ELR (cell line): Measurements from ENCODE around the gene BOD1L1.

Source experiments
- DNase-seq: peaks from one replicate; pipeline ENCODE4 v3.0.0-alpha.2; 2015; ENCODE audit warnings: low read depth

BOD1L1 gene

GRCh38 chr4:13558881-13559280 is 68.6 kb downstream of the BOD1L1 start:
- peak; percentile 66 for DNase-seq

GRCh38 chr4:13555325-13555724 is 72.2 kb downstream of the BOD1L1 start:
- DNase-seq: no peak

DNA sequence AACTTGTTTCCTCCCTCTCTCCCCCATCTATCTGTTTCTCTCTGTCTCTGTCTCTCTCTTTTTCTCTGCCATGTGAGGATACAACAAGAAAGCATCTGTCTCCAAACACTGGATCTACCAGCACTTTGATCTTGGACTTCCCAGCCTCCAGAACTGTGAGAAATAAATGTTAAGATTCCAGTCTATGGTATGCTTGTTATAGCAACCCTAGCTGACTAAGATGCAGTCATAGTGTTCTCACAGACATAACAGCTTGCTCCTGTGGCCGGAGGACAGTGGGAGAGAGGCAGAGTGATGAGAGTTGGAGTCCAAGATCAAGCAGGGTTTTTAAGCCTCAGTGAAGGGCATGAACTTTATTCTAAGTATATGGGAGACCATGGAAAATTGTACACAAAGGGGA is 74.4 kb downstream of the BOD1L1 start:
- DNase-seq: peak; percentile 39

- DNase-seq: peak; percentile 83
Measured at GRCh38 chr4:13548984-13549546, 78.5 kb downstream of the BOD1L1 start.

DNA sequence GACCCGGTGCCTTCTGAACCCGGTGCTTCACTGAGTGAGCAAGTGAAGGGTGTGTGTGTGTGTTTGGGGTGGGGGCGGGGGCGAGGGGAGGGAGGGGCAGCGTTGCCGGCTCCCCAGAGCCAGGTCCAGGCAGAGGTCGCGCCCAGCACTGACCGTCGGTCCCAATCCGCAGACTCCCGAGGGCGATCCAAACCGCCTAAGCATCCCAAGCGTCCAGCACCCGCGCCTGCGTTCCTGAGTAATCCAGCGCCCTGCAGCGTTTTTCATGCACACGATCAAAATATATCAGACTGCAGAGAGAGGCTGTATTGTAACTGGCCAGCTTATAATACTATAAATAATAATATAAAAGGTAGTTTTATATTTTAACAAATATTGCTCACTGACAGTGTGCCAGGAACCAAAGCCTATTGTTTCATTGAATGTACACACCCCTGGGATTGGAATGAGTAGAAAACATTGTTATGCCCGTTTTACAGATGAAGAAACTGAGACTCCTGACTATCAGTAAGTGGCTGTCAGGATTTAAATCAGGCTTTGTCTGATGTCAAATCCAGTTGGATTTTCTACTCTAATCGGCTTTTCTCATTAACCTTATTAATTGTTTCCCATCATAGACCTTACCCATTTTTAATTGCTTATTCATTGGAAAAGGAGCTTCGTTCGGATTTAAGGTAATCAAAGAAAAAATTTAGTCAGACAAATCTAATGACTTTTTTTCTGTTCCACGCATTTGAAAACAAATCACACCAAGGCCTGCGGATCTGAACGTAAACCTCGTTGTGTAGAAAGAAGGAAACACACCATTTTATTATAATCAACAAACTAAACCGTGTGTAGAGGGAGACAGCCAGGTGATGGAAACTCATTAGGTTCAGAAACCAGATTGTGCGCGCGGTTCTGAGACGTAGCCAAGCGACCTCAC is 79.2 kb downstream of the BOD1L1 start:
- DNase-seq: peak; percentile 59

DNA sequence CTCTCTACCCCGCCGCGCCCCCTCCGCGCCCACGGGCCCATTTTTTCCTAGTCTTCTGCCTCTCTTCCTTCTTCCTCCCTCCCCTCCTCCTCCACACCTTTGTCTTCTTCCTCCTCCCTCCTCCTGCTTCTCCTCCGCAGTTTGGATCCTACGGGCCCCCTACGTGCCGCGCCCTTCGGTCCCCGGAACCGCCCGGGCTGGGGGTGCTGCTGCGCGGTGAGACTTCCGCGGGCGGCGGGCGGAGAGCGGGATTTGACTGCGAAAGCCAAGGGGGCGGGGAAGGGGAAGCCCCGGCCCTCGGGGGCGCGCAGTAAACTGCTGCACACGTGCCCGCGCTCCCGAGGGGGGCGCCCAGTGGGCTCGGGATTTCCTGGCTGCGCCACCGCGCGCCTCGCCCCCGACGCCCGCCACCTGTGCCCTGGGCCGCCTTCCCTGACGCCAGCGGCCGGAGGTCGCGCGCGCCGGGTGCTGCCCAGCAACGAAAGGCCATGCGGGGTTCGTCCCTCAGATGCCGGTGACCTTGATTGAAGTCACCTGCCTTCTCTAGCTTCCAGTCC is 80.0 kb downstream of the BOD1L1 start:
- no peak for DNase-seq

DNA sequence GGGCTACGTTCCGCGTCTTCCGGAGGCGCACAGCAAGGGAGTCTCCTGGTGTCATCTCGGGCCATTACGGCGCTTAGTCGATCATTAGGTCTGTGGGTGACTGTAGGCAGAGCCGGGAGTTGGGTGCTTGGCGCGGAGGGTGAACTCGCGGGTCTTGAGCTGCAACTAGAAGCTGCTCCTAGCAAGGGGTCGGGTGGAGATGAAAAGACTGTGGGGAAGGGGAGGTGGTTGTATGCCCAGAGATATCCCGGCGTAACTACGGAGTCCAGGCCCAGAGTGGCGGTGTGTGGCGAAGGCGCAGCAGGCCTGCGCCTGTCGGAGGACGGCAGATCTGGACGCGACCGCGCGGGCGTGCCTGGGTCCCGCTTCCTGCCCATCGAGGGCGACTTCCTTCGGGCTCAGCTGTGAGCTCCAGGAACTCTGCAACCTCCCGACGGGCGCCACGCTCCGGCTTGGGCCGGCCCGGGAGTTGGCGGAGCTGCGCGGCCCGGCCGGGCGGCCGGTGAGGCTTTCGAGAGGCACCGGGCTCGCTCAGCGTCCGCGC is 80.5 kb downstream of the BOD1L1 start:
- DNase-seq: no peak

GRCh38 chr4:13546142-13546940 is 81.2 kb downstream of the BOD1L1 start:
- peak; percentile 43 for DNase-seq

DNA sequence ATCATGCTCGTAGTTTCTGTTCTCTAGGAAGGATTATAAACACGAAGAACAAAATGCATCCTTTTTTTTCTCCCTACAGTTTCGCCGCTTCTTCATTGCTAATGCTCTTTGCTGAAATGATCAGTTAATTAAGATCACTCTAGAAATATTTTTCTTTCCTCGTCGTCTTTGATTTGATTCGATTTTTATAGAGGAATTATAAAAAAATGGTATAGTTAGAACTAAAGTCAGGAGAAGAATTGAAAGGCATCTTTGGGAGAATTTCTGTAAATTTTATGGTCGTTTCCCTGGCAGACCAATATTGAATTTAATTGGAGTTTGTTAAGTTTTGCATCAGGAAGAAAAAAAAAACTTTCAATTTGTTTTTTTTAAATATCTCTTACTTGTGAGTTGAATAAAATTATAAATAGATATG is 82.1 kb downstream of the BOD1L1 start:
- DNase-seq: no peak

GRCh38 chr4:13544606-13545393 is 82.7 kb downstream of the BOD1L1 start:
- peak; percentile 80 for DNase-seq

- peak; percentile 60 for DNase-seq
Measured at GRCh38 chr4:13543839-13544605, 83.5 kb downstream of the BOD1L1 start, which contains the start of gene NKX3-2. Gene NKX3-2 (minus strand): TSS chr4:13544508. CDS start chr4:13544414, 94 bp downstream.

- DNase-seq: no peak
Measured at GRCh38 chr4:13543032-13543838, 84.3 kb downstream of the BOD1L1 start.

DNA sequence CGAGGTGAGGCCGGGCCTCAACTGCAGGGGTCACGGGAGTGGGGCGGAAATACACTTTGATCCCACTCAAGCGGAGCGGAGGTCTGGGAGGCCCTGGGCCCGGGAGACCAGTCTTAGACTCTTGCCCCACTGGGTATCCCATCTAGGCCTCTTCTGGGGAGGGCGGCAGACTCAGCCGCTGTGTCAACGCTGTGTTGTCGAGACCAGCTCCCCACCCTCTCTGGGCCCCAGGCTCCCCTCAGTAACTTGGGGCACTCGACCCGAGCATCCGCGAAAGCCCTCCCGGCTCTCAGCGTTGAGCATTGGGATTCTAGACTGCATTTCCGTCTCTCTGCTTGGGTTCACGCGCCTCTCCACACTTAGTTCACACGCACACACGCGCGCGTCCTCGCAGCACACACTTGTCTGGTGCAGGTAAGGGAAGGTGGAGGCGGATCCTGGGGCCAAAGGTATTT is 84.9 kb downstream of the BOD1L1 start:
- no peak for DNase-seq

DNA sequence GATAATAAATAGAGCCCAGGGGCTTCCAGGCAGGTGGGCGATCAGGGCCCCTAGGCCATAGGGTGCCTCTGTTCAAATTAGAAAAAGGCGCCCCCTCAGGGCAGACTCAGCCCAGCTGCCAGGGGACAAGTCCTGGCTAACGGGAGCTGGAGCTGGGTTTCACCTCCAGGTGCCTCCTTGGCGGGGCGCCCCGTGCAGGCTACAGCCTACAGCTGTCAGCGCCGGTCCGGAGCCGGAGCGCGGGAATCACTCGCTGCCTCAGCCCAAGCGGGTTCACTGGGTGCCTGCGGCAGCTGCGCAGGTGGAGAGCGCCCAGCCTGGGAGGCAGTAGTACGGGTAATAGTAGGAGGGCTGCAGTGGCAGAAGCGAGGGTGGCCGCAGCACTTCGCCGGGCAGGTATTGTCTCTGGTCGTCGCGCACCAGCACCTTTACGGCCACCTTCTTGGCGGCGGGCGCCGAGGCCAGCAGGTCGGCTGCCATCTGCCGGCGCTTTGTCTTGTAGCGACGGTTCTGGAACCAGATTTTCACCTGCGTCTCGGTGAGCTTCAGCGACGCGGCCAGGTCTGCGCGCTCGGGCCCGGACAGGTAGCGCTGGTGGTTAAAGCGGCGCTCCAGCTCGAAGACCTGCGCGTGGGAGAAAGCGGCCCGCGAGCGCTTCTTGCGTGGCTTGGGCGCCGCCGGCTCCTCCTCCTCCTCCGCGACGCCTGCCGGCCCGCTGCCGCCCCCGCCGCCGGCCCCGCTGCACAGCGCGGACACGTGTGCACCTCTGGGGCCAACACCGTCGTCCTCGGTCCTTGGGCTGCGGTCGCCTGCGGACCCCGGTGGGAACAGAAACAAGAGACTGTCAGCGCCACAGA is 85.6 kb downstream of the BOD1L1 start:
- DNase-seq: no peak

GRCh38 chr4:13541176-13541604 is 86.3 kb downstream of the BOD1L1 start:
- DNase-seq: no peak

DNA sequence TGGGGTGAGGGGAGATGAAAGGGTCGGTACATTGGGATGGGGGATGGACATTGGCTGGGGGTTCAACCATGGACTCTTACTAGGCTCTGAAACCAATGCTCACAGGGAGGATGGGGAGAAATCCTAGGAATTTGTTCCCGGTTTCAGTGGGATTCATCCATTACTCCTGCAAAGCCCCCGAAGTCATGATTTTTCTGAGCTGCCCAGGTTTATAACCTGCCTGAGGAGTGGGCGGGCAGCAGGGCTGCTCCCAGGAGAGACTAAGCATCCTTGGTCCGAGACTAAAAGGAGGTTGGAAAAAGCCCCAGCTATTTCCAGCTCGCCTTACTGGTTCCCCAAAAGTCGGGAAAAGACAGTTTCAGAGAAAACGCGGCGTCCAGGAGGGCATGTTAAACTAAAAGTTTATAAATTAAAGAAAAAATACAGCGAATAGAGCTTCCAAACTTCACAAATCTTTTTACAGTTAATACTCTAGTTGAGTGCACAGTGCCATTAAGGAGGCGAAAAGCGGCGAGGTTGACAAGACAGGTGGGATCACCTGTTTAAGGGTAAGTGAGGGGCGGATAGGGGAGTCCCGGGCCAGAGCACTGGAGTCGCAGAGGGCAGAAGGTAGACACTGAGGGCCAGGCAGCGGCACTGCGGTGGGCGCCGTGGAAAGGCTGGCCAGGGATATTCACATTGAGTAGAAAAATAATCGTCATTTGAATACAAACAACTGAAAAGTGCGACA is 86.9 kb downstream of the BOD1L1 start:
- no peak for DNase-seq

- DNase-seq: no peak
Measured at GRCh38 chr4:13539619-13540445, 87.7 kb downstream of the BOD1L1 start.
